ENCODE data around the gene HAP1.

The HAP1 gene

DNA sequence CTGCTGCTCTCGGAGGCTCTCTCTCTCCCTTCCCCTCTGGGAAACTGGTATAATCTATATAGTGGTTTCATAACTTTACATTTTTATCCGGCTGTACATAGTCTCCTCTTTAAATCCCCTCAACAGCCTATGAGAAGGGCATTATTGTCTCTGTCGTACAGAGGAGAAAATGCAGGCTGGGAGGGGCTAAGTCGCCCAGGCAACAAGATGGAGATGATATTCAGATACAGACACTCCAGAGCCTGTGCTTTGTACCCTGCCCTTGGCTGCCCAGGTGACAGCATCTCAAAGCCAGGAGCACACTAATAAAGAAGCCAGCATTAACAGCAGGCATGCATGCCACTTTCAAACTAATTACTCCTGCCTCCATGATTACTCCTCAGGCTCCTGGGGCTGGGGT is 50.4 kb downstream of the HAP1 start:
- peaks cover 1% of the 10 kb centered on the region; the same call in 1 of the 2 replicates for H3K27me3 ChIP-seq (ENCODE audit: insufficient read depth, low read length)
- H3K4me3 ChIP-seq (ENCODE audit: low read depth, low read length, poor library complexity, severe bottlenecking): no peak overlapping the region
- TF ChIP-seq EZH2 (IDR thresholded peaks at IDR 0.05; ENCODE audit: borderline replicate concordance, low read length): no peak
- TF ChIP-seq, protein P1, sequence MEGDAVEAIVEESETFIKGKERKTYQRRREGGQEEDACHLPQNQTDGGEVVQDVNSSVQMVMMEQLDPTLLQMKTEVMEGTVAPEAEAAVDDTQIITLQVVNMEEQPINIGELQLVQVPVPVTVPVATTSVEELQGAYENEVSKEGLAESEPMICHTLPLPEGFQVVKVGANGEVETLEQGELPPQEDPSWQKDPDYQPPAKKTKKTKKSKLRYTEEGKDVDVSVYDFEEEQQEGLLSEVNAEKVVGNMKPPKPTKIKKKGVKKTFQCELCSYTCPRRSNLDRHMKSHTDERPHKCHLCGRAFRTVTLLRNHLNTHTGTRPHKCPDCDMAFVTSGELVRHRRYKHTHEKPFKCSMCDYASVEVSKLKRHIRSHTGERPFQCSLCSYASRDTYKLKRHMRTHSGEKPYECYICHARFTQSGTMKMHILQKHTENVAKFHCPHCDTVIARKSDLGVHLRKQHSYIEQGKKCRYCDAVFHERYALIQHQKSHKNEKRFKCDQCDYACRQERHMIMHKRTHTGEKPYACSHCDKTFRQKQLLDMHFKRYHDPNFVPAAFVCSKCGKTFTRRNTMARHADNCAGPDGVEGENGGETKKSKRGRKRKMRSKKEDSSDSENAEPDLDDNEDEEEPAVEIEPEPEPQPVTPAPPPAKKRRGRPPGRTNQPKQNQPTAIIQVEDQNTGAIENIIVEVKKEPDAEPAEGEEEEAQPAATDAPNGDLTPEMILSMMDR (IDR thresholded peaks at IDR 0.05; ENCODE audit: low read length): no peak
- no peak overlapping the region for H3K9ac ChIP-seq (ENCODE audit: low read length)
- no peaks in the 10 kb centered on the region for H3F3A ChIP-seq (ENCODE audit: insufficient read depth, low read length)
- no peaks in the 10 kb centered on the region for H3K79me2 ChIP-seq (ENCODE audit: insufficient read depth, low read length)
- H3K36me3 ChIP-seq (ENCODE audit: insufficient read depth, low read length): no peaks in the 10 kb centered on the region
- no peaks in the 10 kb centered on the region for H3K9me3 ChIP-seq (ENCODE audit: low read length)
- H2AFZ ChIP-seq (ENCODE audit: low read length): no peak overlapping the region
- no peak overlapping the region for H3K27ac ChIP-seq (ENCODE audit: low read depth, low read length, poor library complexity, severe bottlenecking)
- H3K4me1 ChIP-seq (ENCODE audit: insufficient read depth, low read length, severe bottlenecking): peaks cover 7% of the 10 kb centered on the region
- H3K9me2 ChIP-seq (ENCODE audit: low read depth, low read length): no peaks in the 10 kb centered on the region
- no peak overlapping the region for H3K4me2 ChIP-seq (ENCODE audit: low read length)
- no peaks in the 10 kb centered on the region for H4K20me1 ChIP-seq (ENCODE audit: insufficient read depth, low read length)

DNA sequence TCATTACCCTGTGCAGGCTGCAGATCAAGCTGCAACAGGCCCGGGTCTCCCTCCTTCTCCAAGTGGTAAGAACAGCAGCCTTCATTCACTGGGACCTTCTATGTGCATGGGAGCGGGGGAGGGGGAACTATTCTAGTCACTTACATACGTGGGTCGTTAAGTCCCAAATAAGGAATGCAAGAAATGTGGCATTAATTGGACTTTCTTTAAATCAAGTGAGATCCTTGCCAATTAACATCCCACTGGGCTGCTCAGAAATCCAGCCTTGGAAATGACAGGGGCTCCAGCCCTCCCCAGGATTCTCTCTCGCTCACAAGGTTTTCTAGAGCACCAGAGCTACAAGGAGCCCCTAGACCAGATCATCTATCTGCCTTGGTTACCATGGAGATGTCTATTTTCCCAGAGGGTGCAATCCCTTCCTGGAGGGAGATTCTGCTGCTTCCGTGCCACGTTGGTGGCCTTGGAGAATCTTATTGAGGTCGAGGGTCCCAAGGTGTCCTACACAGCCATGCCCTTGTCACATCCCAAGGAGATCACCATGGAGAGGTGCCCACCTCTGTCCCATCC is 50.9 kb downstream of the HAP1 start:
- Histone ChIP-seq H3K9ac (ENCODE audit: low read length) (no peak overlapping the region), H3K9me3 (ENCODE audit: low read length) (peaks cover 3% of the 10 kb centered on the region; the same call in 1 of the 2 replicates), H3K9me2 (ENCODE audit: low read depth, low read length) (no peaks in the 10 kb centered on the region), H3F3A (ENCODE audit: insufficient read depth, low read length) (no peaks in the 10 kb centered on the region), H3K79me2 (ENCODE audit: insufficient read depth, low read length) (no peaks in the 10 kb centered on the region), H4K20me1 (ENCODE audit: insufficient read depth, low read length) (no peaks in the 10 kb centered on the region), H3K36me3 (ENCODE audit: insufficient read depth, low read length) (no peaks in the 10 kb centered on the region; the same call in 1 of the 2 replicates), H2AFZ (ENCODE audit: low read length) (no peak overlapping the region), H3K27ac (ENCODE audit: low read depth, low read length, poor library complexity, severe bottlenecking) (no peak overlapping the region), H3K4me2 (ENCODE audit: low read length) (no peak overlapping the region), H3K4me1 (ENCODE audit: insufficient read depth, low read length, severe bottlenecking) (peaks cover 7% of the 10 kb centered on the region), H3K27me3 (ENCODE audit: insufficient read depth, low read length) (peaks cover 6% of the 10 kb centered on the region; the same call in 1 of the 2 replicates), H3K4me3 (ENCODE audit: low read depth, low read length, poor library complexity, severe bottlenecking) (no peak overlapping the region)
- TF ChIP-seq, protein P1 (IDR thresholded peaks at IDR 0.05; ENCODE audit: low read length): no peak
- TF ChIP-seq EZH2 (IDR thresholded peaks at IDR 0.05; ENCODE audit: borderline replicate concordance, low read length): no peak

DNA sequence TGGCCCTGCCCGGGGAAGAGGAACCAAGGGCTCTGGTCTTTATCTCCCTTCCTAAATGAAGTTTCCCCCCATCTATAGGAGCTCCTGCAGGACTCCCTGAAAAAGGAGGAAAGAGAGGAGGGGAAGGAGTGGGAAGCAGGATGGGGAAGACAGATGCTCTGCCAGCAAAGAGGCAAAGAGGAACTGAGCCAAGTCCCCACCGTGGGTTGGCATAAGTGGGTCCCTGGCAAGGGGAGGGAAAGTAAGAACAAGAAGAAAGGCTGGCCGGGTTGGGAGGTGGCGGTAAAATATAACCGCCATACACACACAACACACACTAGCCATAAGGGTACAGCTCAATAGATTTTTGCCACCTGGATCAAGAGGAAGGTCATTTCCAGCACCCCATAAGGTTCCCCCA is 51.8 kb downstream of the HAP1 start:
- H3K79me2 ChIP-seq (ENCODE audit: insufficient read depth, low read length): no peaks in the 10 kb centered on the region
- peaks cover under 1% of the 10 kb centered on the region for H3K4me1 ChIP-seq (ENCODE audit: insufficient read depth, low read length, severe bottlenecking)
- H3K9me3 ChIP-seq (ENCODE audit: low read length): peaks cover 7% of the 10 kb centered on the region; the same call in 1 of the 2 replicates
- no peaks in the 10 kb centered on the region for H4K20me1 ChIP-seq (ENCODE audit: insufficient read depth, low read length)
- H3F3A ChIP-seq (ENCODE audit: insufficient read depth, low read length): no peaks in the 10 kb centered on the region
- no peak overlapping the region for H3K4me2 ChIP-seq (ENCODE audit: low read length)
- no peaks in the 10 kb centered on the region for H3K9me2 ChIP-seq (ENCODE audit: low read depth, low read length)
- H2AFZ ChIP-seq (ENCODE audit: low read length): no peak overlapping the region
- no peak overlapping the region for H3K4me3 ChIP-seq (ENCODE audit: low read depth, low read length, poor library complexity, severe bottlenecking)
- no peaks in the 10 kb centered on the region; the same call in 1 of the 2 replicates for H3K36me3 ChIP-seq (ENCODE audit: insufficient read depth, low read length)
- H3K9ac ChIP-seq (ENCODE audit: low read length): no peak overlapping the region
- TF ChIP-seq EZH2 (IDR thresholded peaks at IDR 0.05; ENCODE audit: borderline replicate concordance, low read length): no peak
- TF ChIP-seq, protein P1 (IDR thresholded peaks at IDR 0.05; ENCODE audit: low read length): no peak
- H3K27ac ChIP-seq (ENCODE audit: low read depth, low read length, poor library complexity, severe bottlenecking): no peak overlapping the region
- peaks cover 11% of the 10 kb centered on the region; the same call in 1 of the 2 replicates for H3K27me3 ChIP-seq (ENCODE audit: insufficient read depth, low read length)
